AG10803 (cell line): ENCODE results near the gene SCYL1.

Experiments used
- DNase-seq: peaks from one replicate; pipeline ENCODE4 v3.0.0; 2010; ENCODE audit warnings: low read depth
- H3K4me3 ChIP-seq: 2 replicates; pipeline ENCODE4 v1.5.1; 2011; ENCODE audit warnings: mild to moderate bottlenecking, low read length, control low read depth
- TF ChIP-seq, protein P1 (sequence below): conservative IDR thresholded peaks from 2 replicates; pipeline ENCODE4 v1.5.1; 2011; ENCODE audit warnings: mild to moderate bottlenecking, low read length, control low read depth, inconsistent platforms

The SCYL1 gene

DNA sequence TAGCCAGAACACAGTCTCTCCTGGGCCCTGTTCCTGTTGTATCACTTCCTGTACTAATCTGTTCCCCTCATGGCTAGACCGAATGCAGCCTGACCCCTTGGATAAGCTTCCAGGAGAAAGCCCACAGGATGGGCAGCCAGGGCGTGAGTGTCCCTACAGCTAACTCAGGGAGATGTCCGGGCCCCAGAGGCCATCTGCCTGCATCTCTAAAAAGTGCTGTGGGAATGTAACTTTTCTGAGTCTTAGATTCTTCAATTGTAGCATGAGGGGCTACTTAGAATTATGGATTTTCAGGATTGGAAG, 33.8 kb upstream of the SCYL1 start:
- TF ChIP-seq, protein P1, sequence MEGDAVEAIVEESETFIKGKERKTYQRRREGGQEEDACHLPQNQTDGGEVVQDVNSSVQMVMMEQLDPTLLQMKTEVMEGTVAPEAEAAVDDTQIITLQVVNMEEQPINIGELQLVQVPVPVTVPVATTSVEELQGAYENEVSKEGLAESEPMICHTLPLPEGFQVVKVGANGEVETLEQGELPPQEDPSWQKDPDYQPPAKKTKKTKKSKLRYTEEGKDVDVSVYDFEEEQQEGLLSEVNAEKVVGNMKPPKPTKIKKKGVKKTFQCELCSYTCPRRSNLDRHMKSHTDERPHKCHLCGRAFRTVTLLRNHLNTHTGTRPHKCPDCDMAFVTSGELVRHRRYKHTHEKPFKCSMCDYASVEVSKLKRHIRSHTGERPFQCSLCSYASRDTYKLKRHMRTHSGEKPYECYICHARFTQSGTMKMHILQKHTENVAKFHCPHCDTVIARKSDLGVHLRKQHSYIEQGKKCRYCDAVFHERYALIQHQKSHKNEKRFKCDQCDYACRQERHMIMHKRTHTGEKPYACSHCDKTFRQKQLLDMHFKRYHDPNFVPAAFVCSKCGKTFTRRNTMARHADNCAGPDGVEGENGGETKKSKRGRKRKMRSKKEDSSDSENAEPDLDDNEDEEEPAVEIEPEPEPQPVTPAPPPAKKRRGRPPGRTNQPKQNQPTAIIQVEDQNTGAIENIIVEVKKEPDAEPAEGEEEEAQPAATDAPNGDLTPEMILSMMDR: no peak
- DNase-seq: peak; percentile 45
- peak overlapping the region; percentile 40 for H3K4me3 ChIP-seq

DNA sequence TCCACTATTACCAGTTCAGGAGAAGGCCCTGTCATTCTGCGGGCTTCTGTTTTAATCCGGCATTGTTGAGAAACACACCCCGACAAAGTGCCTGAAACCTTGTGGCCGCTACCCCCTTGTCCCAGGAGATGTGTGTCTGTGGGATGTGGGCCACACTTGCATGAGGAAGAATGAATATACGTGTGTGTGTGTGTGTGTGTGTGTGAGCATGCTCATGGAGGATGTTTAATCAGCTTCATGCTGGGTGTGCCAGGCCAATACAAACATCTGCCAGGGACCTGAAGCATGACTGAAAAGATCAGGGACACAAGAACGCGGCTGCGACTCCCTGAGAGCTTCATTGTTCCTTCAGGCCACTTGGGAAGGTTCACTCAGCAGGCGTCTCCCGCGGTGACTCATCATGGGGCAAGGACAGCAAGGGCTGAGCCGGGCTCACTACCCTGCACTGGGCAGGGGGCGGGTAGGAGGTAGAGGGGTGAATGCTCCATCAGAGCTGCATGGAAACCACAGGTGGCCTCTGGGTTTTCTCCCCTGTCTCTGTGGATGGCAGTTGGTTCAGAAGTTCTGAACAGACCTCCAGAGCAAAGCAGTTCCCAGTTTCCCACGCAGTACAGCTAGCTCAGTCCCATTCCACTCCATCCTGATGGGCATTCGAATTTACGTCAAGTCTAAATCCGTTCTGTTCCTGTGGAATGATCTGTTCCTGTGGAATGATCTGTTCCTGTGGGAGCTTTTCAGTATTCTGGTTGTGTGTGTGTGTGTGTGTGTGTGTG, 33.1 kb upstream of the SCYL1 start:
- H3K4me3 ChIP-seq: peak overlapping the region; percentile 40
- TF ChIP-seq, protein P1: no peak; the same call in 1 of the 2 replicates
- DNase-seq: peak; percentile 99

DNA sequence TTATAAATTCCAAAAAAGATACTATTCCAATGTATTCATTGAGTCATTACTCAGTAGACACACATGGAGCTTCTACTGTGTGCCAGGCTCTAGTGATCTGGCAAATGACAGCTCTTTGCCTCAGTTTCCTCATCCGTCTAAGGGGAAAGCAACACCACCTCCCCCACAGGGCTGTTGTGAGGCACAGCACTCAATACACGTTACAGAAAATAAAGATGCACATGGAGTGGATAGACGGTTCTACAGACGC, 32.6 kb upstream of the SCYL1 start:
- peak overlapping the region; percentile 12 for H3K4me3 ChIP-seq
- TF ChIP-seq, protein P1: no peak
- DNase-seq: no peak

DNA sequence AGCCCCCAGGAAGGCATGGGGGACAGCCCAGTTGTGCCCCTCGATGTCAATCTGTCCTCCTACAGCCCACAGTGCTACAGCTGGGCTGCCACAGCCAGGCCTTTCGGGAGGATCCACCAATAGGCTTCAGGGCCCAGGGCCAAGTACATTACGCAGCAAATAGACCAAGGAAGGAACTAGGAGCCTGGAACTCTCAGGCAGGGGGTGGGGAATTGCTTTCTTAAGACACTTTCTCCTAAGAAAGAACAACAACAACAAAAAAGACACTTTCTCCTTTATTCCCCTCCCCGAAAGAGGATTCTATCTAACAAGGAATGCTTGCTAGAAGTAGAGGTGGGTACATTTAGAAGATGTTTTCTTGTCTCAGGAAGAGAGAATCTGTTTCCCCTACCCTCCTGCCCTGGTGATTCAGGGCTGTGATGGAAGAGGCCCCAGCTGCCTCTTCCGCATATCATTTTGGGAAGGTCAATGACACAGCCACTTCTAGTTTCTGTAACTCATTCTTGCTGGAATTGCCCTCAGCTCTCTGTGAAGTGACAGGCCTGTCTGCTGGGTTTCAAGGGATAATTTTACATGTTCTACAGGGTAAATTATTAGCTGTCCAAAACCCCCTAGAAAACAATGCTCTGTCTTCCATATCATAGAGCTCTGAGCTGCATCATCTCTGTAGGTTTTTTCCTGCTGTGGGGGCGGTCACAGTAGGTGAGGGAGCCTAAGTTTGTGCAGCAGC, 32.1 kb upstream of the SCYL1 start:
- peak; percentile 91 for DNase-seq
- H3K4me3 ChIP-seq: peak overlapping the region; percentile 33
- TF ChIP-seq, protein P1: no peak

DNA sequence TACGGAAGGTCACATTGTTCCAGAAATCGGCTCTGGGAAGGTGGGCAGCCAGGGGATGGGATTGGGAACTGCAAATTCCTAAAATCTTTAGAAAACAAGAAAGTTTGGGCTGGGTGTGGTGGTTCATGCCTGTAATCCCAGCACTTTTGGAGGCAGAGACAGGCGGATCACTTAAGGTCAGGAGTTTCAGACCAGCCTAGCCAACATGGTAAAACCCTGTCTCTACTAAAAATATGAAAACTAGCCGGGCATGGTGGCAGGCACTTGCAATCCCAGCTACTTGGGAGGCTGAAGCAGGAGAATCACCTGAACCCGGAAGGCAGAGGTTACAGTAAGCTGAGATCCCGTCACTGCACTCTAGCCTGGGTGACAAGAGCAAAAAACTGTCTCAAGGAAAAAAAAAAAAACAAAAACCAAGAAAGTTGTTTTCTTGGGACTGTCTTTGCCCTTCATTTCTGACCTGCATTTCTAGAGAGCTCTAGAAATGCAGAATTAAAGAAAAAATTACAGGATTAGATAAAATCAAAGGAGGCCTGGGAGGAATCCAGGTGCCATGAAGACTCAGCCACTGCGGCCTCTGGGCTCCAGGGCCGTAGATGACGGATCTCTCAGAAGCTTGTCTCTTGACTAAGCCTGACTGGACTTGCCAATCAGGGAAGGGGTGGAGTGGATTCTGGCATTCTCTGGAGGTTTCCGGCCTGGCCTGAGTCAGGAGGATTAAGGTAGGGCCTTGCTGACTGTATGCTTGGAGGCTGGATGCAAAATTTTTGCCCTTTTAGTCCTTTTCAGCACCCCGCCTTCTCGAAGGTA, 31.3 kb upstream of the SCYL1 start:
- DNase-seq: peak; percentile 97
- peak overlapping the region; percentile 33 for H3K4me3 ChIP-seq
- TF ChIP-seq, protein P1: no peak

DNA sequence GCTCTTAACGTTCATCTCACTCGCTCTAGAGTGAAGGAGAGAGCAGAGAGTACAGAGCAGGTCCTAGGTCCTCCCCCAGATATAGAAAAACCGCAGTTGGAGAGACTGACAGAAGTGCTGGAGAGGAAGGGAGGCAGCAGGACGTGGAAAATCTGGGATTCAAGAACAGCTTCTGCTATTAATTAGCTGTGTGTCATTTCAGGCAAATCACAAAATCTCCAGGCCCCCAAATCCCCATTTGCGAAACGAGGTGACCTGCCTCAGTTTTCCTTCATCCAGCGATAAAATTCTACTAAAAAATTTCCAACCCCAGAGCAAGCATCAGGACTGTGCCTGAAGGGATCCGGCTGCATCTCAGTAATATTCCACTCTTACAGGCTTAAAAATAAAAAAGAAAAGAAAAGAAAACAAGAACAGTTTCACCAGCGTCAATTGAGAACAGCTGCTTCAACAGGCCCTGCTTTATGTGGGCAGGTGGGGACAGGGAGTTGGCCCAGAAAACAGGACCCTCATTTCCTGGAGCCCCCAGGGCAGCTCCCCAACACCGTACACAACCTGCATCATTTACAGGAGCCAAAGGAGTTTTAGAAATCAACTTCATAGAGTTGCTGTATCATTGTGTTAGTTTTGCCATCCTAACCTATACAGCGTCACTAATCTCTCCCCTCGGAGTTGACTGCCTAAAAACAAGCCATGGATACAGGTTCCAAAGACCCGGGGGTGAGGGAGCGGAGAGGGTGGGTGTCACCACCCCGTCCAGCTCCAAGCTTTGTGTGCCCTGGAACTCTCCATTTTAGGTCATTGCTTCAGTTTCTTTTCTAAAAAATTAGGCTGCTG, 28.4 kb upstream of the SCYL1 start:
- H3K4me3 ChIP-seq: peak overlapping the region; percentile 56
- peak; percentile 73 for DNase-seq
- TF ChIP-seq, protein P1: no peak
